ACHN (cell line): ENCODE data around the gene ESPN.
"Not testable (repeated sequence)": the region's sequence is repeated elsewhere in the genome, so short reads cannot be mapped to it uniquely, and the experiment has no call there.

Source experiments
- DNase-seq: peaks from one replicate; pipeline ENCODE4 v3.0.0-alpha.2; 2015
- in situ Hi-C: cut with HindIII; loops from 2 replicates; pipeline ENCODE4 v1.10.0; 2017; ENCODE audit warnings: low sequenced_read_pairs, low pct_ligation_motif_present, low pct_unique_long_range_greater_than_20kb

The ESPN gene

DNA sequence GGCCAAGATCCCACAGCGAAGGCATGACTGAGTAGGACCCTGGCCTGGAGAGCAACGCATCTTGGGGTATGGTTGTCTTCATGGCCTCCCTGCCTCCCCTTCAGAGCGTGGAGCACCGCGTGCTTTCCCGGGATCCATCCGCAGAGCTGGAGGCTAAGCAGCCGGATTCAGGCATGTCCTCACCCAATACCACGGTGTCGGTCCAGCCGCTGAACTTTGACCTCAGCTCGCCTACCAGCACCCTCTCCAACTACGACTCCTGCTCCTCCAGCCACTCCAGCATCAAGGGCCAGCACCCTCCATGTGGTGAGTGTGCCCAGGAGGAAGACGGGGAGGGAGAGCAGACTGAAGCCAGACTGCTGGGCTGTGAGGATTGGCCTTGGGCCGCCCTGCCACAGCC, 19.8 kb downstream of the ESPN start:
- in situ Hi-C loops: no loop called here
- DNase-seq: no peak

DNA sequence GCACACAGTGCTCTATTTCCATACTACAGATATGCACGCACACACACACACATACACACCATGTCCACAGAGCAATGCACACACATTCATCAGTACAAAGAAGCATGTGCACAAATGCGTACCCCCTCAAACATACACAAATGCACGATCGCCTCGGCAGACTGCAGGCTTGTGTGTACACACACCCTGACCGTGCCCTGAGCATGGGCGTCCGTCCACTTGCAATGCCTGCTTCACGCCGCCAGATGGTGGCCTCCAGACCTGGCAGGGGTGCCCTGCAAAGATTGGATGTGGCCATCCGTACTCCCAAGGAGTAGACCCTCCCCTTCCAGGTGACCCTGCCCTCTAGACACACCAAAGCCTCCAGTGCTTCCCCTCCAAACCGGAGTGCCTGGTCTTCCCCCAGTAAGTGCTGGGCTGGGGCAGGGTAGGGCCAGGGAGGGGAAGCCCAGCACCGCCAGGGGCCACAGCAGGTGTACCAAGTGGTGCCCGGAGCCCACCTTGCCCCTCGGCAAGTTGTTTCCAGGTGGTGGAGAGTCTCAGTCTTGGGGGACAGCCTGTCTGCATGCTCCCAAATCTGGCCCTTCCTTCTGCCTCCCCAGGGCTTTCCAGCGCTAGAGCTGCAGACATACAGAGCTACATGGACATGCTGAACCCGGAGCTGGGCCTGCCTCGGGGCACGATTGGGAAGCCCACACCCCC, 20.6 kb downstream of the ESPN start:
- in situ Hi-C loops: no loop called here
- peak; percentile 56 for DNase-seq

DNA sequence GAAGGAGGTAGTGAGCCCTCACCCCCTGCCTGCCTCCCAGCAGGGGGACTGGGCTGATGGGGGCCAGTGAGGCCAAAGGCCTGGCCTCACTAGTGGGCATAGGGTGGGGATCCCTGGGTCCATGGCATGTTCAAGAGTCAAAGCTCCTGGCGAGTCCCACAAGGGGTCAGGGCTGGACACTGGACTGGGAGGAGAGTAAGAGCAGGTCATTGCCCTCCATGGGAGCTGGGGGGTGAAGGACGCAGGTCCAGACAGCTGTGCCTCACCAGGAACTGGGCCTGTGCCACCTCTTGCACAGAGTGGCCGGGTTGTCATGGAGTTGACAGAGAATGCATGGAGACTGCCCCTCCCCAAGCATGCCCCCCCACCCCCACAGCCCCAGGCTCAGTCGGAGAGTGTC, 21.4 kb downstream of the ESPN start:
- in situ Hi-C loops, DNase-seq: not testable (repeated sequence)

DNA sequence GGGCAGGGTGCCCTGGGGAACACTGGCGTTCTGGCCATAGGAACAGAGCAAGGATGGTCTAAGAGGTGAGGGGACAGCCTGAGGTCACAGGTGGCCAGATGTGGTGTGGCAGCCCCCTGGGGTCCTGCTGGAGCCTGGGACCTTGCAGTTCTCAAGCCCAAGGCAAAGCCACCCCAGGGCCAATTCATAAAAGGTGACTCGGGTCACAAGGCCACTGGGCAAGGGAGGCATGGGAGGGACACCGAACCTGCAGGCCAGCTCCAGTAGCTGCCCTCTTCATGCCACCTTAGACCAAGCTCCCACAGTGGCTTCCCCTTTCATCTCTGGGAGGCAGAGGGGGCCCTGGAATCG, 22.1 kb downstream of the ESPN start:
- DNase-seq: no peak
- in situ Hi-C loops: no loop called here

DNA sequence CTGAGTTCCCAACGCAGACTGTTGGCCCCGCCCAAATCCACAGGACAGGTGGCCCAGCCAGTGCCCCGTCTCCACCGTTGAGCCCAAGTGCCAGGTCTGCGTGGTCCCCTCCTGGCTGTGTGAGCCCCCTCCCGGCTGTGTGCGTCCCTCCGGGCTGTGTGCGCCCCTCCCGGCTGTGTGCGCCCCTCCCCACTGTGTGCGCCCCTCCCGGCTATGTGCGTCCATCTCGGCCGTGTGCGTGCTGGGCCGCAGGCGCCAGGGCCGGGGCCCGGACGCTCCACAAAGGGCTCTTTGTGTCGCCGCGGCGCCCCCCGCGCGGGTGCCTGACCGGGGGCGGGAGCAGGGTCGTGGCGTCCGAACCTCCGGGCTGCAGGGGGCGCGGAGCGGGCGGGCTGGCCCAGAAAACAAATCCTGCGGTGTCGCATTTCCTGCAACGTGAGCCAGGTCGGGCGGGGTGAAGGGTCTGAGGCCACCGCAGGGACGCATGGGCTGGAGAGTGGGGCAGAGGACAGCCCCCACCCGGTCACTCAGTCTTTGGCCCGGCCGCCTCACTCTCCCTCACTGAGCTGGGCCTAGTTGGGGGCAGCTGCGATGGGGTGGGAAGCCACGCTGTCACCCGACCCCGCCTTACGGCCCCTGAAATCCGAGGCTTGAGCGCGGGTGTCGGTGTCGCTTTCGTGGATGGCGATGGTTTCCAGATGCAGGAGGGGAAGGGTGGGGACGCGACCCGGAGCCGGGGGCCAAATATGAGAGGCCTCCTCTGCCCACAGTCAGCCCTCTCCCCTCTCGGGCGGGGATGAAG, 22.6 kb downstream of the ESPN start:
- in situ Hi-C loops: no loop called here

DNA sequence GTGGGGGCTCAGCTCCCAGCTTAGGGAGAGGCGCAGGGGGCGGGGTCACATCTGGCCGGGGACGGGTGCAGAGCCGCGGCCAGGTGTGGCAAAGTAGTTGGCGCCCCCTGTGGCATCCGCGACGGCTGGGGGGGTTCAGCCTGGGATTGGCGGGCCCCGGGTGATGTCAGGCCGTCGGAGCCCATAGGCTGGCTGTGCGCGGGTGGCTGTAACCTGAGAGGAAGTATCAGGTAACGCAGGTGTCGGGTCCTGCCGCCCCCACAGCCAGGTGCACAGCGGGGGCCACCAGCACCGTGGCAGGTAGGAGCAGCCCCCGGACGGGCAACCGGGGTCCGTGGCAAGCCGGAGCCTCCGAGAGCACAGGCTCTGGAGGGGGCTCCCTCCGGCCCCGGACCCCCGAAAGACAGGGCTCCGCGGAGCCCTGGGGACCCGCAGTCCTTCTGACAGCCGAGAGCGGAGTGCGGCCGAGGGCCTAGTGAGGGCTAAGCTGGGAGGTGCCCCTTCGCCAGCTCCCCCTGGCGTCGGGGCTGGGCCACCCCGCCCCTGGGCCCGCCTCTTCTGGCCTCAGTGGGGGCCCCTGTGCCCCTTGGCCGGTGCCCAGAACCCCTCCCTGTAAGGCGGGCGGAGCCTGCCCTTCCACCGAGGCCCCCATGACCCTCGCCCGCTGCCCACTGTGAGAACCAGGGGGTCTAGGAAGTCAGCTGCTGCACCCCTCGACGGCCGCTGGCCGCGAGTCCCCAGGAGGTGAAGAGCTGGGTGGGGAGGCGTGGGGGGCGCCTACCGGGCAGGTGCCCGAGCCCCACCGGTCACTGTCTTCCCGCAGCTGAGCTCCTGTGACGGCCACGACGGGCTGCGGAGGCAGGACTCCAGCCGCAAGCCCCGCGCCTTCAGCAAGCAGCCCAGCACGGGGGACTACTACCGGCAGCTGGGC, 23.5 kb downstream of the ESPN start:
- no peak for DNase-seq
- in situ Hi-C loops: no loop called here

More for the DNA sequence above, 22.6 kb downstream of the ESPN start:
- no peak for DNase-seq

DNA sequence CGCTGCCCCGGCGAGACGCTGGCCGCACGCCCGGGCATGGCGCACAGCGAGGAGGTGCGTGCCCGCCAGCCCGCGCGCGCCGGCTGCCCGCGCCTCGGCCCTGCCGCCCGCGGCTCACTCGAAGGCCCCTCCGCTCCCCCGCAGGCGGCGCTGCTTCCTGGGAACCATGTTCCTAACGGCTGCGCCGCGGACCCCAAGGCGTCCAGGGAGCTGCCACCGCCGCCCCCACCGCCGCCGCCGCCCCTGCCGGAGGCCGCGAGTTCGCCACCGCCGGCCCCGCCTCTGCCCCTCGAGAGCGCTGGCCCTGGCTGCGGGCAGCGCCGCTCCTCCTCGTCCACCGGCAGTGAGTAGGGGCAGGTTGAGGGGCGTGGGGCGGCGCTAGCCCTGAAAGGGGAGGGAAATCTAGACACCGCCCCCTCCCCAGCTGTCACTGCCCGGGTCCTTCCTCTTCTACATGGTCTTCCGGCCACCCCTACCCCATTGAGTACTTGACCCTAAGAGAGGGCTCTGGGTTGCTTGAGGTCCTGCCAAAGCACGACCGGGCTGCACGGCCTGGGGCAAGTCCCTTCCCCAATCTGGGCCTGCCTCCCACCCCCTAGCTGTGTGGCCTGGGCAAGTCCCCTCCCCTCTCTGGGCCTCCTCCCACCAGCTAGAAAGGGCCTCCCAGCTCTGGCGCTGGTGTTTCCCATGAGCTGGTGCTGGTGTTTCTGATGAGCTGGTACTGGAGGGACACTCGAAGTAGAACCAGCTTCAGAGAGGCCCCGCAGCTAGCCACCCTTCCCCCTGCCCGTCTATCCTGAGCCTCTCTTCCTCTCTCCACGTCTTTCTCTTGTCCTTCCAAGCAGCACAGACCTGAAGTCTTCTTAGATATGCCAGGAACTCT, 24.4 kb downstream of the ESPN start:
- peak; percentile 27 for DNase-seq
- in situ Hi-C loops: no loop called here

DNA sequence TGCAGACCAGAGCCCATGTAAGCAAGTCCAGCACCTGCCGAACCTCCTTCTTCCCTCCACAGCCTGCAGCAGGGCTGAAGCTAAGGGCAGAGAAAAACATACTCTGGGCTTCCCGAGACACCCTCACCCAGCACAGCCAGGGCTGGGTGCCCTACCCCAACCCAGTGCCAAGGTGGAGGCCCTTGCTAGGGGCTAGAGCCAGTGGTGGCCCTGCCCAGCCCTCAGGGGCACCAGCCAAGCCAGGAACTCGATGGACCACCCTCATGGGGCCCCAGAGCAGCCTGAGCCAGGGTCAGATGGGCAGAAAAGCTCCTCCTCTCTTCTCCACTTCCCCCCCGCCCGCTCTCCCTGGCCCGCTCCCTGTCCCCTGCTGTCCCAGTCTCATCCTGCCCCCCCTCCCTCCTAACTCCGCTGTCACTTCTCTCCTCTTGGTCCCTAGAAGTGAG, 25.5 kb downstream of the ESPN start:
- no peak for DNase-seq
- in situ Hi-C loops: no loop called here

DNA sequence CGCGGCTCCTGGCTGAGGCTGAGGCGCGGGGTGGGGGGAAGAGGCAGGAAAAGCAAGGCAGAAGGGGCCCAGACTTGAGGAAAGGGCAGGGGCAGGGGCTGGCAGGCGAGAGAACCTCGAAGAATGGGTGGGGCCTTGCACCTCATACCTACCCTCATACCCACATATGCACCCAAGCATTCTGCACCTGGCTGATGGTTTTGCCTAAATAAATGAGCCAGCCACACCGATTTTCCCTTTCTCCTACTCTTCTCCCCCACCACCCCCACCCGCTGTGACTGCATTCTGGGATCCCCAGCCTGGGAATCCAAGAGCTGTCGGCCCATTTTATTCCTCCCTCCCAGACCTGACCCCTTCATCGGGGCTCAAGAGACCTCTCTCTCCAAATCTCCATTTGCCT, 25.9 kb downstream of the ESPN start:
- in situ Hi-C loops, DNase-seq: not testable (repeated sequence)

DNA sequence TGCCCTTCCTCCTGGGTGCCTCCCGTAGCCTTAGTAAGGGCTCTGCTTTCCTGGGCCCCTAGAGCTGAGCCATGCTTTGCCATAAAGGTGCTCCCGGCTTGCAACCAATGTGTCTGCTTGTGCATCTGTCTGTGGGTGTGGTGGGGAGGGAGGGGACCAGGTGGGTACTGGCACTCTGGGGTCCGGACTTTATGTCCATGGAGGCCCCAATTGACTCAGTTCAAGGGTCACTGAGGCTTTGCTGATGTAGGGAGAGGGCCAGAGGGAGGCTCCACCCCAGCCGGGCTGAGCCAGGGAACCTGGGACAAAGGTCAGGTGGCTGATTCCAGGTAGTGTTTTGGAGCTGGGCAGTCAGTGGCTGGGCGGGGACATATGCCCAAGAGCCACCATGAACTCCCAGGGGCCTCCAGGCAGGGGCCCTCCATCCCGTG, 26.4 kb downstream of the ESPN start:
- no peak for DNase-seq

DNA sequence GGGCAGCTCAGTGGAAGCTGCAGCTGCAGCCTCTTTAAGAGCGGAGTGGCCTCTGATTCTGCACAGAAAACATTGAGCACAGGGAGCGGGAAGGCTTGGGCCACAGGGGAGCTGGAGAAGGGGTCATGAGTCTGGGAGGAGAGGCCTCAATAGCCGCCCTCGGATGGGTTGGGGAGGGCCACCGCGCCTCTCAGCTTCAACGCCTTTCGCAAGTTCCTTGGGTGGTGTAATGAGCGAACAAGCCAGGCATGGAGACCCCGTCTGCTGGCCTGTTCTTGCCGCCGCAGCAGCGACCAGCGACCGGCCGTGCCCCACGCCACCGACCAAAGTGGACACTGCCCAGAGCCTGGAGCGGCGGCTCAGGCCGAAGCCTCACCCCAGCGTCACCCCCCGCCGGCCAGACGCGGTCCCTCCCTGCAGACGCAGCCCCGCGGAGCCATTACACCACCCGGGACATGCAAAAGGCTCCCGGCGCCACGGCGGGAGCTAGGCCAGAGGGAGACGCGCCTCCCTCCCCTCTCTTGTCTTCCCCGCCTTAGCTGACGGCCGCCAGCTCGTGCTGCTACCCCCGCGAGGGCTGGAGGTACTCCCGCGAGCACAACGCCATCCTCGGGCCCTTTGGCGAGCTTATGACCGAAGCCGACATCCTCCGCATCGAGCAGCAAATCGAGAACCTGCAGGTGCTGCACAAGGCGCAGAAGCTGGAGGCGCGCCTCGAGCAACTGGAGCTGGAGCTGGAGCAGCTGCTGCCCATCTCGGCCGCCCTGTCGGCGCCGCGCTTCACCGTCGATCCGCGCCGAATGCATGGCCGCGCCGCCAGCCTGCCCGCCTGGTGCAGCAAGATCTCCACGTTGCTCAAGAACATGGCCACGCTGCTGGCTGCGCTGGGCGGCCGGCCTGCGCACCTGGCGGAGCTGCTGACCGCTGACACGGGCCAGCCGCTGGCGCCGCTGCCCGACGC, 29.6 kb downstream of the ESPN start:
- DNase-seq, in situ Hi-C loops: not testable (repeated sequence)

More for the DNA sequence above, 26.4 kb downstream of the ESPN start:
- in situ Hi-C loops: no loop called here

DNA sequence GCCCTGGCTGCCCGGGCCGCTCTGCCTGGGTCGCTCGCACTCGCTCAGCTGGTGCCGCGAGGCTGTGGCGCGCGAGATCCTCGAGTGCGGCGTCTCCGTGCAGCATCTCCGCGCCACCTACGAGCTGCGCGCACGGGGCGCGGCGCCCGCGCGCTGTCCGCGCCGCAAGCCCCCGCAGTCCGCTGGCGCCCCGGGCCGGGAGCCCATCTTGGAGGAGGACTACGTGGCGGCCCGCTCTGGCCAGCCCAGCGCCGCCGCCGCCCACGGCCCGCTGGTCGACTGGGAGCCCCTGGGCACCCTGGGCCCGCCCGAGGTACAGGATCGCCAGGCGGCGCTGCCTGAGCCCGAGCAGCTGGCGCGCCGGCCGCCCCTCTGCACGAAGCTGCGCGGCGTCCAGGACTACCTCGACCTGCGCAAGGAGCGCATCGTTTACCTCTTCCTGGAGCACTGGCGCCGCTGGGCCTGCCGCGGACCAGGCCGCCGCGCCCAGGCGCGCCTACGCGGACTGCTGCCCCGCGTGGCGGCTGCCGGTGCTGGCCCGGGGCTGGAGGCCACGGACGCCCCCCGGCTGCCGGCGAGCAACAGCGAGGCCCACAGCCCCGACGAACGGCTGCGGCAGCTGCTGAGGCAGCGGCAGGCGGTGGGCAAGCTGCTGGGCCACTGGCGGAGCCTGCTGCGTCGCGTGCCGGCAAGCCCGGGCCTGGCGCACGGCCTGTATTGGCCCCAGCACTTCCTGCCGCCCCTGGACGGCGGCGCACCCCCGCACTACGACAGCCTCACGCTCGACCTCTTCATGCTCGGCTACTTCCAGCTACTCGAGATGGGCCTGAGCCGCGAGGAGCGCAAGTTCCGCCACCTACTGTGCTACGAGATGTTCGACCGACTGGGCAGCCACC, 30.5 kb downstream of the ESPN start:
- in situ Hi-C loops: no loop called here

DNA sequence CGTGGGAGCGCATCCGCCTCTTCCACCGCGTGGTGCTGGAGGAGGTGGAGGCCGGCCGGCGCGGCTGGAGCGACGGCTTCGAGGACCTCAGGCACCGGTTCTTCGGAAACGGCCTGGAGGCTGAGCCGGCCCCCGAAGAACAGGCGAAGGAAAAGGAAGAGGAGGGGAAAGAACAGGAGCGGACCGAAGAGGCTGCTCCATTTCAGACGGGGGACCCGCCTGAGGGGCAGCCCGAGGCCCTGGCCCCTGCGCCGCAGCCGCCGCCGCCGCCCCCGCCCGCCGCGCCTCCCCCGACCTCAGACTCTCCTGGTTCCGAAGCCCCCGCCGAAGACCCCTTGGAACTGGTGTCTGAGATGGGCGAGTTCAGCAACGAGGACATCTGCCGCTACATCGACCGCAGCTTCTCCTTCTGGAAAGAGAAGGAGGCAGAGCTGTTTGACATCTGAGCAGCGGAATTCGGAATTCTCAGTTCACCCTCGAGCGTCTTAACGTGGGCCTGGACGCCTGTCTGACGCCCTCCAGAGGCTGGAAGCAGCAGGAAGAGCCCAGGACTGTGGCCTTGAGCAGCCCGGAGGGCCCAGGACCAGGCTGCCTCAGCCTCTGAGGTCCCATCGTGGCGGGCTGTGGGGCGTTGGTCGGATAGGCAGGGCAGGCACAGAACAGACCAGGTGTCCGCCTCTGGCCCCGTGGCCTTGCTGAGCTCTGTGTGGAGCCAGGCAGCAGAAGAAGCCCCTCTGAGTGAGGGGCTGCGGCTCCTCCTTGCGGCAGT, 31.4 kb downstream of the ESPN start:
- in situ Hi-C loops: not testable (repeated sequence)

More for the DNA sequence above, 30.5 kb downstream of the ESPN start:
- DNase-seq: no peak

DNA sequence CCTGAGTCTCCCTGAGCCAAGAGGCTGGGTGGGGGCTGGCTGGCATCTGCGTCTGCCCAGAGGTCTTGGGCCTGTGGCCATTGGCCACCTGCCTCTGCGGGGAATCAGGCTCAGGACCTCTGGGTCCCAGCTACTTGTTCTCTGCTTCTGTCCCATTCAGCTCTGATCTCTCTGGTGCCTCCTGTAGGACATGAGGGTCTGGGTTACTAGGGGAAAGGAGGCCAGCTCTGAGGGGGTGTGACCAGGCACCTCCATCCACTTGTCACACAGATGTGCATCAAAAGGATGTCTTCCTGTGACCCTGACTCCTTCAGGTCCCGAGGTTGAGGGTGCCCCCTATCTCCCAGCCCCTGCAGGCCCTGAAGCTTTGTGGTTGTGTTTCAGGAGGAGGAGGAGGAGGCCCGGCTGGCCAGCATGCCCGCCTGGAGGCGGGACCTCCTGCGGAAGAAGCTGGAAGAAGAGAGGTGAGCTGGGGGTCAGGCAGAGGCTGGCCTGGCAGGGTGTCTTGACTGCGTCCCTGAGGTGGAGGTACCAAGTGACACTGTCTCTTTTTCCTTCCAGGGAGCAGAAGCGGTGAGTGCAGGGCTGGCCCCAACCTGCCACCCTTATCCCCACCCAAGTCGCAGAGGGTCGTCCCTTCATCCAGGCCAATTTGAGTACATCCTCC, 32.4 kb downstream of the ESPN start:
- in situ Hi-C loops: no loop called here
- DNase-seq: no peak

More for the DNA sequence above, 31.4 kb downstream of the ESPN start:
- DNase-seq: not testable (repeated sequence)

DNA sequence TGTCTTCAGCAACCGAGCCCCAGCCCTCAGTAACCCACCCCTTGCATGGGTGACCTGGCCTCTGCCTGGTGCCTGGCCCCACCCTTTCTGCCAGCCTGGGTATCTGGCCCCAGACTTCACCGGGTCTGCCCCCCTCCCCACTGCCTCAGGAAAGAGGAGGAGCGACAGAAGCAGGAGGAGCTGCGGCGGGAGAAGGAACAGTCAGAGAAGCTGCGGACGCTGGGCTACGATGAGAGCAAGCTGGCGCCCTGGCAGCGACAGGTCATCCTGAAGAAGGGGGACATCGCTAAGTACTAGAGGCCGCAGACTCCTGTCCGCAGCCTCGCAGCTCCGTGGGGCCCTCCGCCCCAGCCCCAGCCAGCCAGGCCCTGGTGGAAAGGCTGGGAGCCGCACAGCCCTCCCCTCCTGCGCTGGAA, 35.3 kb downstream of the ESPN start:
- no peak for DNase-seq
- in situ Hi-C loops: no loop called here
